MCF 10A (cell line): ENCODE measurements around the gene DNHD1. TPM values are rescaled to one million over a fixed set of nuclear protein-coding genes. Genes with fewer than 3 reads are reported as not detected.

Experiments used
- BruUV-seq: library from RNA; stranded (reverse); fragments of 400-500 nt; replicated peaks from 2 replicates; lab custom pipeline; 2021; lab: Mats Ljungman, UMichigan
- CTCF ChIA-PET: fragments of 300-600 bp; sonication (Branson Sonifier 250); formaldehyde crosslinking; extraction: SDS; loops from one replicate; lab custom pipeline; 2021; ENCODE audit warnings: antibody characterized with exemption, inconsistent platforms; lab: Yijun Ruan, JAX
- POLR2A ChIA-PET: fragments of 300-600, 350-650 bp; sonication (Branson Sonifier 250); formaldehyde crosslinking; extraction: SDS; loops from one replicate; lab custom pipeline; 2020; ENCODE audit warnings: antibody characterized with exemption, inconsistent platforms; lab: Yijun Ruan, JAX
- DNase-seq: peaks from one replicate; pipeline ENCODE4 v3.0.0-alpha.2; 2018; ENCODE audit not compliant: unreplicated experiment
- H3K27ac Mint-ChIP-seq: one replicate; pipeline ENCODE4 v1.8.0; 2022; ENCODE audit warnings: mild to moderate bottlenecking, low read depth, mixed read lengths; ENCODE audit not compliant: unreplicated experiment
- H3K27me3 Mint-ChIP-seq: one replicate; pipeline ENCODE4 v1.8.0; 2022; ENCODE audit warnings: mixed read lengths; ENCODE audit not compliant: insufficient read depth, unreplicated experiment
- H3K36me3 Mint-ChIP-seq: one replicate; pipeline ENCODE4 v1.8.0; 2022; ENCODE audit warnings: mild to moderate bottlenecking, moderate library complexity, mixed read lengths; ENCODE audit not compliant: insufficient read depth, unreplicated experiment
- H3K4me1 Mint-ChIP-seq: one replicate; pipeline ENCODE4 v1.8.0; 2022; ENCODE audit warnings: mixed read lengths; ENCODE audit not compliant: insufficient read depth, unreplicated experiment
- H3K4me3 Mint-ChIP-seq: one replicate; pipeline ENCODE4 v1.8.0; 2022; ENCODE audit warnings: mild to moderate bottlenecking, moderate library complexity, mixed read lengths; ENCODE audit not compliant: unreplicated experiment
- H3K9me3 Mint-ChIP-seq: one replicate; pipeline ENCODE4 v1.8.0; 2022; ENCODE audit warnings: mixed read lengths; ENCODE audit not compliant: unreplicated experiment
- CTCF ChIP-seq: fragments of 200-600 bp; IDR thresholded peaks from one replicate; pipeline ENCODE4 v1.8.0; 2022; ENCODE audit warnings: antibody characterized with exemption, mild to moderate bottlenecking; ENCODE audit not compliant: unreplicated experiment
- intact Hi-C: fragments of 100-400 bp; cut with micrococcal nuclease; formaldehyde crosslinking; loops from 2 replicates; pipeline ENCODE4 v1.14.1; 2022
- total RNA-seq: library from RNA; stranded (reverse); gene quantifications from 2 replicates; pipeline ENCODE4 v1.2.3, GENCODE V29; 2022

Gene DNHD1
- total RNA-seq, 1 experiment from 2014 or later: 18.3 TPM

GRCh38 chr11:6459099-6459450 lies 38.0 kb upstream of the DNHD1 start:
- POLR2A ChIA-PET: no interaction called here
- no peak overlapping the region for H3K4me3 Mint-ChIP-seq
- peaks cover 5% of the 10 kb centered on the region for H3K36me3 Mint-ChIP-seq
- no peak overlapping the region for H3K27ac Mint-ChIP-seq
- H3K27me3 Mint-ChIP-seq: no peaks in the 10 kb centered on the region
- no peak for TF ChIP-seq CTCF
- CTCF ChIA-PET: interaction anchor here (0.6 to 1.7 kb wide), 6 partner anchors 8 to 319 kb away, joined by 3 to 7 read pairs (median 4); no protein-coding TSS in a partner anchor
- no peaks in the 10 kb centered on the region for H3K9me3 Mint-ChIP-seq
- DNase-seq: no peak
- intact Hi-C loops: no loop called here
- H3K4me1 Mint-ChIP-seq: no peaks in the 10 kb centered on the region
- no TSS peak for BruUV-seq

DNA sequence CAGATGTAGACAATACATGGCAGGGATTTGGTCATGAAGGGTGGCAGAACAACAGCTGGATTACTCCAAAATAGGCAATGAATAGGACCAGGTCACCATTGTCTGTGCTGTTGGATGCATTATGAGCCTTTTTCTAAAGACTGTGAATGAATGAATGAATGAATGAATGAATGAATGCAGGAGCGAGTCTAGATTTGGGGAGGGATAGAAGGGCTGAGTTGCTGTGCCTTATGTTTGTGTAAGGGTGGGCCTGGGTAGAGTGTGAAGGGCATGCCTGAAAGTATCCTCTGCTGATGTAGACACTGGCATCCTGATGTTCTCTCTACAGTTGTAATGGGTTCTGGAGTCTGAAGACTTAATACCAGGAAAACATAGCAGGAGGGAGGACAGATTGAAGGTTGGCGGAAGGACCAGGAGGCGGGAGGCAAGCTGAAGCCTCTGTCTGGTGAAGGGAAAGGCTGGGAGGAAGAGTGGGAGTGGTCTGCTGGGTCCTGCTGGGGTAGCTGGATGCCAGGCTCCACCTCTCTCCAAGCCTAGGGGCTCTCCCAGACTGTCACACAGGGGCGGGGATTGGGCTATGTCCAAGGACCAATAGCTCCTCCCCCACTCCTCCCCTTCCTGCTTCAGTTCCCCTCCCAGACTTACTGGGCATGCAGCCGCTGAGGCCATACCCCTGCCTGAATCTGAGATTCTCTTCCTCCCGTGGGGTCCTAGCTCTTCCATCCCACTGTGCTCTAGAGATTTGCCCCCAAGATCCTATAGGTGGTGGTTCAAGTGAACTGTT lies 28.2 kb upstream of the DNHD1 start:
- no peak for TF ChIP-seq CTCF
- Mint-ChIP-seq H3K9me3 (no peaks in the 10 kb centered on the region), H3K27ac (no peak overlapping the region), H3K36me3 (peaks cover 7% of the 10 kb centered on the region), H3K27me3 (no peaks in the 10 kb centered on the region), H3K4me1 (no peaks in the 10 kb centered on the region), H3K4me3 (no peak overlapping the region)
- ChIA-PET POLR2A (no interaction called here), CTCF (interaction anchor here (0.6 to 2.8 kb wide), 4 partner anchors 15 to 90 kb away, joined by 3 to 15 read pairs (median 9); no protein-coding TSS in a partner anchor)
- no TSS peak for BruUV-seq
- intact Hi-C loops: no loop called here
- DNase-seq: peak; percentile 33

GRCh38 chr11:6469599-6469998 lies 27.5 kb upstream of the DNHD1 start:
- CTCF ChIA-PET: interaction anchor here (0.6 to 2.8 kb wide), 4 partner anchors 16 to 91 kb away, joined by 3 to 15 read pairs (median 9); no protein-coding TSS in a partner anchor
- no peak overlapping the region for H3K27ac Mint-ChIP-seq
- H3K9me3 Mint-ChIP-seq: no peaks in the 10 kb centered on the region
- no TSS peak for BruUV-seq
- H3K4me1 Mint-ChIP-seq: no peaks in the 10 kb centered on the region
- POLR2A ChIA-PET: interaction anchor here (1.0 kb wide), 1 partner anchor 12 kb away, joined by 3 read pairs; the partner anchor contains the start of genes ARFIP2 and TIMM10B
- no peaks in the 10 kb centered on the region for H3K27me3 Mint-ChIP-seq
- DNase-seq: no peak
- TF ChIP-seq CTCF: no peak
- intact Hi-C loops: no loop called here
- peaks cover 6% of the 10 kb centered on the region for H3K36me3 Mint-ChIP-seq
- H3K4me3 Mint-ChIP-seq: no peak overlapping the region

- intact Hi-C loops: loop anchor here (10.0 kb wide), 1 partner anchor 132 kb away; the partner anchor contains the start of genes ILK and RRP8
- Mint-ChIP-seq H3K27ac (peak overlapping the region; percentile 87), H3K4me1 (peaks cover 11% of the 10 kb centered on the region), H3K9me3 (no peaks in the 10 kb centered on the region), H3K27me3 (no peaks in the 10 kb centered on the region), H3K4me3 (peak overlapping the region; percentile 83), H3K36me3 (peaks cover 7% of the 10 kb centered on the region)
- ChIA-PET POLR2A (interaction anchor here (0.6 to 3.4 kb wide), 12 partner anchors 9 to 210 kb away, joined by 3 to 14 read pairs (median 4); partner anchors contain the start of genes ARFIP2, CAVIN3, DNHD1 and MRPL17), CTCF (interaction anchor here (0.6 to 3.2 kb wide), 7 partner anchors 11 to 312 kb away, joined by 3 to 22 read pairs (median 3); no protein-coding TSS in a partner anchor)
- no peak for DNase-seq
- no peak for TF ChIP-seq CTCF
- BruUV-seq: no TSS peak
Measured at GRCh38 chr11:6472934-6473333, 24.1 kb upstream of the DNHD1 start.
